Hepatic stellate cell (primary cell): ENCODE measurements around the gene MRPS34.
A peak's percentile ranks its signal among the peaks of the same experiment; 100 is the strongest.
"Not testable (repeated sequence)": the region's sequence is repeated elsewhere in the genome, so short reads cannot be mapped to it uniquely, and the experiment has no call there.

Experiments used
- DNase-seq: peaks from one replicate; pipeline ENCODE4 v3.0.0; 2011; ENCODE audit warnings: low spot score

Gene MRPS34

GRCh38 chr16:1749152-1750117, 23.5 kb downstream of the MRPS34 start:
- DNase-seq, result no peak

- no peak for DNase-seq
These were observed 25.0 kb downstream of the MRPS34 start for GRCh38 chr16:1747934-1748333.

- DNase-seq, result no peak
These were observed 26.2 kb downstream of the MRPS34 start for GRCh38 chr16:1746693-1747195.

GRCh38 chr16:1745900-1746692, 26.8 kb downstream of the MRPS34 start:
- DNase-seq, result no peak

- peak; percentile 84 for DNase-seq
These were observed 27.6 kb downstream of the MRPS34 start for GRCh38 chr16:1745181-1745899.

- DNase-seq, result no peak
These were observed 28.5 kb downstream of the MRPS34 start for GRCh38 chr16:1744338-1744840.

- no peak for DNase-seq
These were observed 29.3 kb downstream of the MRPS34 start for GRCh38 chr16:1743376-1744337.

GRCh38 chr16:1741553-1742165, 31.3 kb downstream of the MRPS34 start:
- no peak for DNase-seq

- no peak for DNase-seq
These were observed 32.0 kb downstream of the MRPS34 start for GRCh38 chr16:1740781-1741490.

- no peak for DNase-seq
These were observed 32.7 kb downstream of the MRPS34 start for GRCh38 chr16:1740234-1740633.

GRCh38 chr16:1734816-1735215, 38.1 kb downstream of the MRPS34 start:
- no peak for DNase-seq

GRCh38 chr16:1734123-1734522, 38.8 kb downstream of the MRPS34 start:
- no peak for DNase-seq

- not testable (repeated sequence) for DNase-seq
These were observed 40.4 kb downstream of the MRPS34 start for GRCh38 chr16:1732551-1732987.

GRCh38 chr16:1732071-1732470, 40.9 kb downstream of the MRPS34 start:
- DNase-seq, result no peak

- DNase-seq, result no peak
These were observed 41.3 kb downstream of the MRPS34 start for GRCh38 chr16:1731603-1732002.

GRCh38 chr16:1731073-1731472, 41.9 kb downstream of the MRPS34 start:
- DNase-seq, result no peak

GRCh38 chr16:1729445-1729844, 43.5 kb downstream of the MRPS34 start:
- DNase-seq, result no peak

- DNase-seq, result no peak
These were observed 43.9 kb downstream of the MRPS34 start for GRCh38 chr16:1729026-1729425.
